ENCODE results near the gene KIF2C. TPM values are rescaled to one million over a fixed set of nuclear protein-coding genes. Genes with fewer than 3 reads are reported as not detected.
A peak's percentile ranks its signal among the peaks of the same experiment; 100 is the strongest.

KIF2C gene
- 1 to 10 TPM; 2.5 to 8.3 (median 3.5) TPM for total RNA-seq

DNA sequence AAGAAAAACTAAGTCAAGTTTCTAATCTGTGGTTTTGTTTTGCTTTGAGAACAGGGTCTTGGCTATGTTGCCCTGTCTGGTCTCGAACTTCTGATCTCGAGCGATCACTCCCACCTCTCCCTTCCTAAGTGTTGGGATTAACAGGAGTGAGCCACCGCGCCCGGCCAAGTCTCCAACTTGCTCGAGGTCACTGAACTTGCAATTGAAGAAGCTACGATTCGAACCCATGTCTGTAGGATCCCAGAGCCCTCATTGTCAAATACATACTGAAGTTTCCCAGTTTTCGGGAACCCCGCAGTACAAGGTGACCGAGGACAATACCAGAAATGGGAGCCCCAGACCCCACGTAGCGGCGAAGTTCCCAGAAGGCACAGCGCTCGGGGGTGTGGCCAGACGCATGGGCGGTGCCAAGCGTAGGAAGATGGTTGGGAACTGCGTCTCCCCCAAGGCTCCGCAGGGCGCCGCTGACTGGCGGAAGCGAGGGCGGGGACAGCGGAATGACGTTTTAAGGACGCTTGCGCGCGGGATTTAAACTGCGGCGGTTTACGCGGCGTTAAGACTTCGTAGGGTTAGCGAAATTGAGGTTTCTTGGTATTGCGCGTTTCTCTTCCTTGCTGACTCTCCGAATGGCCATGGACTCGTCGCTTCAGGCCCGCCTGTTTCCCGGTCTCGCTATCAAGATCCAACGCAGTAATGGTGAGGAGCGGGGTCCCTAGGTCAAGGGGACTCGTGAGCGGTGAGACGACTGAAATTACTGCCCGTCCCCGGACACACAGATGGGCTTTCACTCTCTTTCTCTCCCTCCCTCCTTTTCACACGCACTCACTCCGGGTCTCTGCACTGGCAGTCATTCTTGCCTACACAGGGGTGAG, at the start of gene KIF2C:
KIF2C (plus strand) TSS at position 531 of the 872 bp plus-strand sequence; CDS start at position 627, 96 bp downstream.
- Histone ChIP-seq H3K4me3 (peak within 1 kb of the TSS; percentile 53 to 60 (median 56)), H3K27ac (peak within 1 kb of the TSS; percentile 80 to 84 (median 83)), H3K27me3 (no peaks in the 10 kb centered on the region), H3K36me3 (no peaks in the 10 kb centered on the region), H3K9me3 (no peaks in the 10 kb centered on the region), H3K4me1 (peaks cover 0 to 9% (median 6%) of the 10 kb centered on the region in 4 donors)
- DNase-seq, result peak; percentile 95 to 98 (median 96)
- peak; percentile 48 to 73 for TF ChIP-seq POLR2A (IDR thresholded peaks at IDR 0.05)
- TF ChIP-seq, protein P1, sequence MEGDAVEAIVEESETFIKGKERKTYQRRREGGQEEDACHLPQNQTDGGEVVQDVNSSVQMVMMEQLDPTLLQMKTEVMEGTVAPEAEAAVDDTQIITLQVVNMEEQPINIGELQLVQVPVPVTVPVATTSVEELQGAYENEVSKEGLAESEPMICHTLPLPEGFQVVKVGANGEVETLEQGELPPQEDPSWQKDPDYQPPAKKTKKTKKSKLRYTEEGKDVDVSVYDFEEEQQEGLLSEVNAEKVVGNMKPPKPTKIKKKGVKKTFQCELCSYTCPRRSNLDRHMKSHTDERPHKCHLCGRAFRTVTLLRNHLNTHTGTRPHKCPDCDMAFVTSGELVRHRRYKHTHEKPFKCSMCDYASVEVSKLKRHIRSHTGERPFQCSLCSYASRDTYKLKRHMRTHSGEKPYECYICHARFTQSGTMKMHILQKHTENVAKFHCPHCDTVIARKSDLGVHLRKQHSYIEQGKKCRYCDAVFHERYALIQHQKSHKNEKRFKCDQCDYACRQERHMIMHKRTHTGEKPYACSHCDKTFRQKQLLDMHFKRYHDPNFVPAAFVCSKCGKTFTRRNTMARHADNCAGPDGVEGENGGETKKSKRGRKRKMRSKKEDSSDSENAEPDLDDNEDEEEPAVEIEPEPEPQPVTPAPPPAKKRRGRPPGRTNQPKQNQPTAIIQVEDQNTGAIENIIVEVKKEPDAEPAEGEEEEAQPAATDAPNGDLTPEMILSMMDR (IDR thresholded peaks at IDR 0.05), result peak in 1 of 6 experiments; percentile 21

DNA sequence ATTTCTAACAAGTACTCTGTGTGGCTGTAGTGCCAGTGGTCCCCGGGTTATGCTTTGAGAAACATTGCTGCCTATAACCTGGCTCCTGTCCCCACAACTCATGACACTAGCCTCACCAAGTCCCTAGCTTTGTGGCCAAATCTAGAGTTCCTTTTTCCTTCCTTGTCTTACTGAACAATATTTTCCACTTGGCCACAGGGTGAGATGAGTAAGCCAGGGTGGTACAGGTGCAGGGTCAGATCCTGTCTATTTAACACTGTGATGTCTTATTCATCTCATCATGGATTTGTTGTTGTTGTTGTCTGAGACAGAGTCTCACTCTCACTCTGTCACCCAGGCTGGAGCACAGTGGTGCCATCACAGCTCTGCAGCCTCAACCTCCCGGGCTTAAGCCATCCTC, 46.5 kb upstream of the KIF2C start:
- TF ChIP-seq, protein P1 (IDR thresholded peaks at IDR 0.05), result no peak
- no peak for TF ChIP-seq POLR2A (IDR thresholded peaks at IDR 0.05)
- DNase-seq, result no peak
- peaks cover 0 to 10% (median 5%) of the 10 kb centered on the region in 4 donors for H3K4me1 ChIP-seq
- H3K36me3 ChIP-seq, result no peaks in the 10 kb centered on the region
- no peaks in the 10 kb centered on the region for H3K9me3 ChIP-seq
- no peak overlapping the region for H3K4me3 ChIP-seq
- no peak overlapping the region for H3K27ac ChIP-seq
- H3K27me3 ChIP-seq, result no peaks in the 10 kb centered on the region

DNA sequence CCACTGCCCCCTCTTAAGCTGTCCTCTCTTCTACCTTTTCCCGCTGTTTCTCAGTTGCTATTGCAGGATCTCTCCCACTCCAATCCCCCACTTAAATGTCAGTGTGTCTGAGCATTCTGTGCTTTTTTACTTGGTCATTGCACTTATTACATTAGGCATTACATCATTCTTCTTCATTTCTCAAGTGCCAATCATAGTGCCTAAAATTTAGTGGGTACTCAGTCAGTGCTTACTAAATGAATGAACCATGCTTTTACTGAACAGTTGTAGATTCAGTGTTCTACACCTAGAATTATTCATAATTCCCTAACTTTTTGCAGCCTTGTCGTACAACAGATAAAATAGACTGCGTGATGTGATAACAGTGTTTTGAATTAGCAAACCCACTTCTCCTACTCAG, 45.7 kb upstream of the KIF2C start:
- Histone ChIP-seq H3K4me3 (no peak overlapping the region), H3K4me1 (peaks cover 0 to 10% (median 5%) of the 10 kb centered on the region in 4 donors), H3K9me3 (no peaks in the 10 kb centered on the region), H3K27ac (no peak overlapping the region), H3K36me3 (no peaks in the 10 kb centered on the region), H3K27me3 (no peaks in the 10 kb centered on the region)
- TF ChIP-seq, protein P1 (IDR thresholded peaks at IDR 0.05), result no peak
- TF ChIP-seq POLR2A (IDR thresholded peaks at IDR 0.05), result no peak
- DNase-seq, result no peak

DNA sequence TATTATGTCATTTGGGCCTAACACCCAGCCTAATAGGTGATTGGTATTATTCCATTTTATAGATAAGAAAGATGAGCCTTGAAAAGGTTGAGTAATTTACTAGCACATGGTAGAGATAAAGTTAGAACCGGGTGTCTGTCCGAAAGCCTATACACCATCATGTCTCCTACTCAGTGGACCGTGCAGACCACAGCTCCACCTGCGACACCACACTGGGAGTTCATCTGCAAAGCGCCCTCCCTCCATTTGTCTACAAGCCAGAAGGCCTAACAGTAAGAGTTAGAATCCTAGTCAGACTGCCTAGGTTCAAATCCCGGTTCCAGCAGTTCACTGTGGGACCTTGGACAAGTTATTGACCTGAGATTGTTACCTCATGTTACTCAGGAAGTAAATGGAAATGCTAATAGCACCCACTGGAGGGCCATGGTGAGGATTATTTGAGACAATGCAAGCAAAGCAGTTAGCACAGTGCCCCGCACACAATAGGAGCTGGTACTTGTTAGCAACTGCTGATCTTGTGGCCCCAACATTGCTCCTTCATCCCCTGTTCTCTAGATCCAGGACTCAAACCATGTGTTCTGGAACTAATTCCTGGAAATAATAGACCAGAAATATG, 44.7 kb upstream of the KIF2C start:
- H3K9me3 ChIP-seq, result no peaks in the 10 kb centered on the region
- no peaks in the 10 kb centered on the region for H3K27me3 ChIP-seq
- peak in 2 of 3 donors; percentile 79 to 81 for DNase-seq
- H3K4me3 ChIP-seq, result no peak overlapping the region
- peak overlapping the region in 1 of 4 donors; percentile 50 for H3K27ac ChIP-seq
- peaks cover 0 to 10% (median 5%) of the 10 kb centered on the region in 4 donors for H3K4me1 ChIP-seq
- TF ChIP-seq, protein P1 (IDR thresholded peaks at IDR 0.05), result no peak
- no peak for TF ChIP-seq POLR2A (IDR thresholded peaks at IDR 0.05)
- no peaks in the 10 kb centered on the region for H3K36me3 ChIP-seq

DNA sequence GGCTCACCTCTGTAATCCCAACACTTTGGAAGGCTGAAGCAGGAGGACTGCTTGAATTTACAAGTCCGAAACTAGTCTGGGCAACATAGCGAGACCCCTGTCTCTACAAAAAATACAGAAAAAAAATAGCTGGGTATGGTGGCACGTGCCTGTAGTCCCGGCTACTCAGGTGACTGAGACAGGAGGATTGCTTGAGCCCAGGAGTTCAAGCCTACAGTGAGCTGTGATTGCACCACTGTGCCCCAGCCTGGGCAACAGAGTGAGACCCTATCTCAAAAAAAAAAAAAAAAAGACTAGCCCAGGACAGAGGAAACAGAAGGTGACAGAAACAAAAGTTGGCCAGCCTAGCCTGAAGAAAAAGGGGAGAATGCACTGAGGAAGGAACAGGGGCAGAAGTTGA, 44.0 kb upstream of the KIF2C start:
- no peaks in the 10 kb centered on the region for H3K9me3 ChIP-seq
- DNase-seq, result no peak
- H3K27me3 ChIP-seq, result no peaks in the 10 kb centered on the region
- no peak for TF ChIP-seq POLR2A (IDR thresholded peaks at IDR 0.05)
- TF ChIP-seq, protein P1 (IDR thresholded peaks at IDR 0.05), result no peak
- H3K27ac ChIP-seq, result no peak overlapping the region
- no peaks in the 10 kb centered on the region for H3K36me3 ChIP-seq
- peaks cover 0 to 10% (median 5%) of the 10 kb centered on the region in 4 donors for H3K4me1 ChIP-seq
- H3K4me3 ChIP-seq, result no peak overlapping the region
